GM03348 (cell line): ENCODE data around the gene PRKCB.
"Not testable (repeated sequence)": the region's sequence is repeated elsewhere in the genome, so short reads cannot be mapped to it uniquely, and the experiment has no call there.

ENCODE experiments used
- DNase-seq: peaks from one replicate; pipeline ENCODE4 v3.0.0; 2012; ENCODE audit warnings: low spot score

PRKCB gene

DNA sequence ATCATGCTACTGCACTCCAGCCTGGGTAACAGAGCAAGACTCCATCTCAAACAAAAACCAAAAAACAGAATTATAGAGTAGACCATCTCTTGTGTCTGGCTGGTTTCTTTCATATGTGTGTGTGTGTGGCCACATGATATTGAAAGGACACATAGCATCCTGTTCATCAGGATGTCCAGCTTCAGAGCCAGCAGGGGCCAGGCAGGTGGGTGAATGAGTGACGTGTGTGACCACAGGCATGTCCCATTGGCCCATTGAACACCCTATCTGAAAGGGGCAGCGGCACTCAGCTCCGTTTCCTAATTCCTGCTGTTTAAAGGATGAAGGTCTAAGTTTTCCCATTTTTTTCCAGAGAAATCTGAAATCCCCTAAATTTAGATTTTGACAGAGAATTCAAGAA lies 174.2 kb downstream of the PRKCB start:
- no peak for DNase-seq

DNA sequence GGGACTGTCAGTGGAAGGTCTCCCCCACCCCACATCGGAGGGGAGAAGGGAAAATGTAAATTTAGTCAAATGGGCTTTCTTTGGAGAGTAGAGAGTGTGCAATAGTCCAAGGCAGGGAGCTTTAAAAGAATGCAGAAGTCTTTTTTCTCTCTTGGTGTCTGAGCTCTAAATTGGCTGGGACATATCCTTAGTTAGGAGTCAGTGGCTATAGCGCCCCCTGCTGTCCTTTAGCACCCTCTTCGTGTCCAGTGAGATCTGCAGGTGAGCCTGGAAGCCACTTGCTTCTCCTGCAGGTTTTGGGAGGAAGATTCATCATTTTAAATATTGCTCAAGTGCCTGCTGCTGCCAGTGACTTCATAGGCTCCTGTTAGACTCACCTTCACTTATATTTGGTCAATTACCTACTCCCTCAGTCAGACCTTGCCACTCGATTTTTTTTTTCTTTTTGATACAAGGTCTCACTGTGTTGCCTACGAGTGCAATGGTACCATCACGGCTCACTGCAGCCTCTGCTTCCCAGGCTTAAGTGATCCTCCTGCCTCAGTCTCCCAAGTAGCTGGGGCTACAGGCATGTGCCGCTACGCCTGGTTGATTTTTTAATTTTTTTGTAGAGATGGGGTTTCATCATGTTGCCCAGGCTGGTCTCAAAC lies 174.8 kb downstream of the PRKCB start:
- peak; percentile 81 for DNase-seq

DNA sequence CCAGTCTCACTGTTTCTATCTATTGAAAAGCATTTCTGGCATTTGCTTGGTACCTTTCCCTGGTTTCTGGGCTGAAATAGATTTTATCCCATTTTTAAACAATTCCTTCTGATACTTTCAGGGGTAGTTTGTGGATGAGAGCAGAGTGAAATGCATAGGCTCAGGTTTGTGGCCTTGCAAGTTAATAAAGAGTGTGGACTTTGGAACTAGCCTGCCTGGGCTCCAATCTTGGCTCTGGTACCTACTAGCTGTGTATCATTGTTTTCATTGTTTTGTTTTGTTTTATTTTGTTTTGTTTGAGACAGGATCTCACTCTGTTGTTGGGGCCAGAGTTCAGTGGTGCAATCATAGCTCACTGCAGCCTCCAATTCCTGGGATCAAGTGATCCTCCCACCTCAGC lies 175.5 kb downstream of the PRKCB start:
- no peak for DNase-seq

DNA sequence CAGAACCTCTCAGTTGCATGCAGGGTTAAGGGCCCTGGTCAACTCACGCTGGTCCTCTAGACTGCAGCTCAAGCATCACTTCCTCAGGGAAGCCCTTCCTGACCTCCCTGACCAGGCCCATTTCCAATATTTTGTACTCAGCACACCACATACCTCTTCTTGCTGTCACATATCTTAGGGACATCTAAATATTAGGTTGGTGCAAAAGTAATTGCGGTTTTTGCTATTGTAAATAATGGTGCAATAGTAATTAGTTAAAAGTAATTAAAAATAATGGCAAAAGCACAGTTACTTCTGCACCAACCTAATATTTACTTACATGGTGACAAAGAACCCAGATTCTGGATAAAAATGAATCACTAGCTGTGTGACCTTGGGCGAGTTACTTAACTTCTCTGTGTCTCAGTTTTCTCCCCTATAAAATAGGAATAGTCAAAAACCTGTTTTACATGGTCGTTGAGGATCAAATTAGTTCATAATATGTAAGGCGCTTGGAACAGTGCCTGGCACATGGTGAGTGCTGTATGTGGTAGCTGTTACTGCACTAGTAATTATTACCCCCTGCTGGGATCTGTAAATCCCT lies 177.4 kb downstream of the PRKCB start:
- DNase-seq = no peak

DNA sequence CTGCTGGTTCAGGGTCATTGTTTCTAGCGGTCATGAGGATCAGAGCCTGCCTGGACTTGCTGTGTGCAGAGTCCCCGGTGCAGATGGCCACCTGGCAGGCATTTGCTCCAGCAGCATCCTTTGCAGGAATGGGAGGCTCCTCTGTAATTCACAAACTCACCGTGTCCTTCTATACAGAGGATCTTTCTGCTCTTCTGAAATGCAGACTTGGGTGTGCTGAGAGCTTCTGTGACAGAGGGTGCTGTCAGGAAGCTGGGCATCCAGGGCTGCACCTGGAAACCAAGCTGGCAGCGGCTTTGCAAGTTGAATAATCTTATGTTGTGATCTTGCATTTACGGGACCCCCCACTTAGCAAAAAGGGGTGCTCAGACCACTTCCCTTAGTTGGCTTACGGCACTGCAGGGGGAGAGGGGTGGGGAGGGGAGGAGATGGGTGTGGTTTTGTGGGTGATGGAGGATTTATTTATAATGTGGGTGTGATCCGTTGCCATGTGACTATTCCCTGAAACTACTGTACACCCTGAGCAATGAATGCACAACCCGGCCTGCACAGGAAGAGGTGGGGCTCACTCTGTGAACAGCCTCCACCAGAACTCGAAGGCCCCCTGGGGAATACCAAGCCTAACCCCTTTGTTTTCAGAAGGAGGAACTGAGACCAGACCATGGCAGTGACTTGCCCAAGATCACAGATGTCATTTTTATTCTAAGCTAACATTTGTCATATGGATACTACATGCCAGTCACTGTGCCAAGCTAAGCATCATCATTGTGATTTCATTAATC lies 178.3 kb downstream of the PRKCB start:
- no peak for DNase-seq

DNA sequence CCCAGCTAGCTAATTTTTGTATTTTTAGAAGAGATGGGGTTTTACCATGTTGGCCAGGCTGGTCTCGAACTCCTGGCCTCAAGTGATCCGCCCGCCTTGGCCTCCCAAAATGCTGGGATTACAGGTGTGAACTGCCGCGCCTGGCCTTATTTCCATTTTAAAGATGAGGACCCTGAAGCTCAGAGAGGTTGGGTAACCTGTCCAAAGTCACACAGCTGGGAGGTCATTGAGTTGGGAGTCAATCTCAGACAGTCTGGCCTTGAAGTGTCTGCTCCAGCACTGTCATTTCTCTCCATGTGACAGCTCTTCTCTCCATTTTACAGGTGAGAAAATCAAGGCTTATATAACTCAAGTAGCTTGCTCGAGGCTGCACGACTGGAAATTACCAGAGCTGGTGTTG lies 179.2 kb downstream of the PRKCB start:
- DNase-seq = not testable (repeated sequence)

DNA sequence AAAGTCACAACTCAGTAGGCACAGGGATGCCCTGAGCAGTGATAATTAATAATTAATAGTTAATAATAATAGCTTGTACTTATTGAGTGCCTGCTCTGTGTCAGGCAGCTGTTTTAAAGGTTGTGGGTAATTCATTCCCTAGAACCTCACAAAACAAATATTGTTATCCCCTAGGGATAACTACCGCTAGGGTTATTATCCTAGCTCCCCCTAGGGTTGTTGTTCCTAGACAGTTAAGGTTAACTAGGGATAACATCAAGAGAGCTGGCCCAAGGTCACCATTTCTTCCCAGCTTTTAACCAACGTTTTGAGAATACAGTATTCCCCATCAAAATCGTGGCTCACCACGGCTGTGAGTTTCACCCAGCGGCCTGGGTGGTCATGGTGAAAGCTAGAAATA lies 180.1 kb downstream of the PRKCB start:
- DNase-seq = no peak

DNA sequence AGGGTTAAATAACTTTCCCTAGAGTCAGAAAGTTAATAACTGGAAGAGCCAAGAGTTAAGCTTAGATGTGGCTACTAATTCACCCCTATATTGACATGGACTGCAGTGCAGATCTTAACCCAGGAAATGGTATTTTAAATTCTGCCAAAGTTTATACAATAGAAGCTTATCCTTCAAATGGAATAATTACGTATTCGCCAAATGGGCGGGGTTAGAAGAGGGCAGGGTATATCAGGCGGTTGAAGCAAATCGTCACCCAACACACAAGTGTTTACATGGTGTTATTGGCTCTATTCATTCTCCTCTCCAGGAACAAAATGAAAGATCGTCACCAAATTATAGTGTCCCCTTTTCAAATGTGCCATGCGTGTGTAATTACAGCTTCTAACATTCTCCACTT lies 182.7 kb downstream of the PRKCB start:
- DNase-seq = no peak

DNA sequence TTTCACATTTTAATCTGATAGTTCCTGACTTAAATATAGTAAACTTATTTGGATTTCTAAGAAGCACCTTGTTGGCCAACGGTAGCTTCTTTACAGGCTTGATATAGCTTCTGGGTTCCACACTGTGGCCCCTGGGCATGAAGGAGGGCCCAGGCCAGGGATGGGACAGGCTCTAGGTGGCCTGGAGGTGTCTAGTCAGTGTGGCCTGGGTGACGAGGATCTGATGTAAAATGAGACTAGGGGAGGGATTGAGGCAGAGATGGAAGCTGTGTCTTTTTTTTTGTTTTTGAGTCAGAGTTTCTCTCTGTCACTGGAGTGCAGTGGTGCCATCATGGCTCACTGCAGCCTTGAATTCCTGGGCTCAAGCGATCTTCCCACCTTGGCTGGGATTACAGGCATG lies 187.0 kb downstream of the PRKCB start:
- no peak for DNase-seq

DNA sequence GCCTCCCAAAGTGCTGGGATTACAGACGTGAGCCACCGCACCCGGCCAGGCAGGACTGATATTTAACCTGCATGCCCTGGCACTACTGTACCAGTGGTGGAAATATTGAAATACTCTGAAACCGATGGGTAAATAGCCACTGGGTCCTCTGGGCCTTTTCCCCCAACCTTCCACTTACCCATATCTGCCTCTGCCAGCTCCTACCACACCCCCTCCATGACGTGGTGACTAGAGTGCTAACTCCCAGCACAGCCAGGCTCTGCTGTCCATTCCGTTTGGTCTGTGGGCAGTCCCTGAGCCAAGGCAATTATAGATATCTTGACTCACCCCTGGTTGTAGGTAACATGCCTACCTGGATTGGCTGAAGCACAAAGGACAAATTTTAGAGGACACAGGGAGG lies 187.8 kb downstream of the PRKCB start:
- DNase-seq = no peak

DNA sequence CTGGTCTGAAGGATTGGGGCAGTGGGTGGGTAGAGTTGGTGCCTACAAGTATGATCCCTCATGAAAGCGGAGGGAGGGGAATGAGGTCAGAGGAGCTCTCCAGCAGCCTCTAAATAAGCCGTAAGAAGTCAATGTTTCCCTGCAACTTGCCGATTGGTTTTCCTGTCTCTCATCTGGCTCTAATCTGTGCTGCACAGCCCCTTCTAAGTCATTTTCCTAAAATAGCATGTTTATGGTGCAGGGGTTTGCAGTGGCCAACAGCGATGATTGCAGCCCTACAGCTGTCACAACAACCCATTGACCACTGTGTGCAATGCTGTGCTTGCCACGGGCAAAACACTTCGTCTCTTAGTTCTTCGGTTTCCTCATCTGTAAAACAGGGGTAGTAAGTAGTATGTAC lies 189.2 kb downstream of the PRKCB start:
- DNase-seq = no peak

DNA sequence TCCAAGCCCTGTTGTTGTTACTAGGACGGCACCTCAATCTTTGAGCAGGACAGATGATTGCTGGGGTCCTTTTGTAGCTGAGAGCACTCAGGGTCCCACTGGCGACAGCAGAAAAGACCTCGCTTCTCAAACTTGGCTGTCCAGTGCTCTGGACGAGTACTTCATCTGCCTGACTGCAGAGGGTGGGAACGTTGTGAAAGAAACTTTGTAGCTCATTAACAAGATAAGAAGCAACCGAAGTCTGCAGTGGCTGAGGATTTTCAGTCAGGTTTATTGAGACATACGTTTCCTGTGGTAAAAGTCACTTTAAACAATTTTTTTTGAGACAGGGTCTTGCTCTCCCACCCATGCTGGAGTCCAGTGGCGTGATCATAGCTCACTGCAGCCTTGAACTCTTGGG lies 191.7 kb downstream of the PRKCB start:
- no peak for DNase-seq

DNA sequence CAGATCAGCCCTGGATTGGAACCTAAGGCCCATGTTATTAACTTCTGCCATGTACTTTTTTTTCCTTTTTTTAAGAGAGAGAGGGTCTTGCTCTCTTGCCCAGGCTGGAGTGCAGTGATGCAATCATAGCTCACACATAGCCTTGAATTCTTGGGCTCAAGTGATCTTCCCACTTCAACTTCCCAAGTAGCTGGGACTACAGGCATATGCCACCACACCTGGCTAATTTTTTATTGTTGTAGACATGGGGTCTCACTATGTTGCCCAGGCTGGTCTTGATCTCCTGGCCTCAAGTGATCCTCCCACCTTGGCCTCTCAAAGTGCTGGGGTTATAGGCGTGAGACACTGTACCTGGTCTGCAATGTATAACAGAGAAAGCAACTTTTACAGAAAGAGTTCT lies 194.1 kb downstream of the PRKCB start:
- not testable (repeated sequence) for DNase-seq

DNA sequence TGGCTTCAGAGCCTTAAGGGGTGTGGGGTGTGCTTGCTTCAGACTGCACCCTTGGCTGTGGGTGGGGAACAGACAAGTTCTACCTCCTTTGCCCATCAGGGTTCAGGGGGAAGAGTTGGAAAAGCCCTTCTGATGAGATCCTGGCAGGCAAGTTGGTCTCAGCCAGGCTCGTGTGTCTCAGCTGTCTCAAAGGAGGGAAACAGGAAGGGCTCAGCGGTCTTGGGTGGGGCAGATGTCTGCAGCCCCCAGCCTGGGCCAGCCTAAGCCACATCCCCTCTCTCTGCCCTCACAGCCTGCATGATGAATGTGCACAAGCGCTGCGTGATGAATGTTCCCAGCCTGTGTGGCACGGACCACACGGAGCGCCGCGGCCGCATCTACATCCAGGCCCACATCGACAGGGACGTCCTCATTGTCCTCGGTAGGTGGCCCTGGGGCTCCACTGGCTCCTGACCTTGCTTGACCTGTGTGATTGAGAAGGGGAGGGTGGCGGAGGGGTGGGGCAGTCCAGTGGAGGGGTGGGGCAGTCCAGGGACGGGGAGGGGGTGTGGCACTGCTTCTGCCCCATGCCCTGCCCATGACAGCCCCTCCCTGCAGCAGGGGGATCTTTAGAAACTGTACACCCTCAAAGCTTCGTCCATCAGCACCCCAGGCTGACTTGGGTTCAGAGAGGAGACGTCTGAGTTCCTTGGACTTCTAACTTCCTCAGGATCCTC lies 199.5 kb downstream of the PRKCB start:
- DNase-seq = no peak

DNA sequence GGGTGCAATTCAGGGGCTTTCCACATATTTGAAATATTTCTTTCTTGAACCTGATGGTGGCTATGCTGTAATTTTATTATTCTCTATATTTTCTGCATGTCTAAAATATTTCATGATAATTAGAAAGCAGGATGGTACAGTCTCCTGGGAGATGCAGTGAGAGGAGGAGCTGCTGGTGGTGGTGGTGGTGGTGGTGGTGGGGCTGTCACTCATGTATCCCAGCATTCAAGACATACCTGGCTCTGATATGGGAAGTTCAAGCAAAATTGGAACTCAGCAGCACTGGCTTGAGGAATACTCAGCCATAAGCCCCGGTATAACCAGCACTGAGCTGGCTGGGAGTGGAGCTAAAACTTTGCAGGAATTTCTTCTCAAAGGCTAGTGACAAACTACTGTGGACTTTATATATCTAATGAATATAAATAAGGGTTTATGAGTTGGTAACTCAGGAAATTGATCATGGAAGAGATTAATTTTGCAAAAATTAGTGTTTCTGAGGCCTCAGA lies 200.3 kb downstream of the PRKCB start:
- no peak for DNase-seq

DNA sequence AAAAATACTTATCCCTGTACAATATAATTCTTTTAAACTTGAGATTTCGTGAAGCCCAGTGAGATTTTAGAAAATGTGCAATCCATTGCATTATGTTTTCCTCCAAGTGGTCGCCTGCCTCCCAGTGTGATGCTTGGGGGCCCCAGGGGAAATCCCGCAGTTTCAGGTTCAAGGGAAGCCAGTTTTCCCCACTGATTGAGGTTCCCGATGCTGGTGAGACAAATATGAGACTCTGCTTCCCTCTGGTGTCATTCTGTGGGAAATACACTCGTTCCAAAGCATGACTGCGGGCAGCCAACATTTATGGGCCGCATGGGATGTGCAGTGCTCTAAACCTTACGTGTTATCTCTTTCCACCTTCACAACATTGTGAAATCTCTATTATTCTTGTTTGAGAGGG lies 200.8 kb downstream of the PRKCB start:
- peak; percentile 88 for DNase-seq

DNA sequence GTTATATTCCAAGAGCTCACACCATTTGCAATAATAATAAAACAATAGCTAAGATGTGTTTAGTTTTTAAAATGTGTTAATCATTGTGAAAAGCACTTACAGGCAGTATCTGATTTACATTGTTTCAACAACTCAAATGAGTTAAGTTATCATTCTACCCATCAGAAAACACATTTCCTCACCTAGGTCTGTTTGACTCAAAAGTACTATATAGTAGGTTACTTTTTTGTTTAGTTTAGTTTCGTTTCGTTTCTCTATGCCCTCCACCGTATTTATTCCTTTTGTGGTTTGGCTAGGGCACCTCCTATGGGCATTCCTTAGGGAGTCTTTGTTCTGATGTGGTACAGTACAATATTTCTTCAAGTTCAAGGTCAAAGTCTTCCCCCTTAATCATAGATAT lies 201.6 kb downstream of the PRKCB start:
- no peak for DNase-seq

DNA sequence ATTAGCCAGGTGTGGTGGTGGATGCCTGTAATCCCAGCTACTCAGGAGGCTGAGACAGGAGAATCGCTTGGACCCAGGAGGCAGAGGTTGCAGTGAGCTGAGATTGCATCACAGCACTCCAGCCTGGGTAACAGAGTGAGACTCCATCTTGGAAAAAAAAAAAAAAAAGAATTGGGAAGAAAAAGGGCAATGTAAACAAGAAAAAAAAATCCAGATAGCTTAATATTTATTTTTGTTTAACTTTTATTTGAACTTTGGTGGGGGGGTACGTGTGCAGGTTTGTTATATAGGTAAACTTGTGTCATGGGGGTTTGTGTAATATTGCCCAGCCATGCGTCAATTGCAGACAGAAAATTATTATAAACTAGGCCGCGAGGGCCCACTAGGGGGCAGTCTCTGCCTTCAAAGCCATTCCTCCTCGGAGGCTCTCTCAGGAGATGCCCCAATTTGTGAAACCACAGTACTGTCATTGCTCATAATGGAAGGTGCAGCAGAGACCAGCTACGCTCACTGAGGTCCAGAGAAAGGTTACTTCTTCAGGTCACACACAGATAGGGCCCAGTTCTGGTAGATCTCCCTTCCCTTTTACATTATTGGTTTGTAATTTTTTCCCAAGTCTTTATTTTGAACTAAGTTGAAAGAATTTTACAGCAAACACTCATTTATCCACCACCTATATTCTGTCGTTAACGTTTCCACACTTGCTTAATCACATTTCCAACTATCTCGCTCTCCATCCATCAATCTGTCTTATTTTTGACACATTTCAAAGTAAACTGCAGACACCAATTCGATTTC lies 206.2 kb downstream of the PRKCB start:
- peak; percentile 87 for DNase-seq

DNA sequence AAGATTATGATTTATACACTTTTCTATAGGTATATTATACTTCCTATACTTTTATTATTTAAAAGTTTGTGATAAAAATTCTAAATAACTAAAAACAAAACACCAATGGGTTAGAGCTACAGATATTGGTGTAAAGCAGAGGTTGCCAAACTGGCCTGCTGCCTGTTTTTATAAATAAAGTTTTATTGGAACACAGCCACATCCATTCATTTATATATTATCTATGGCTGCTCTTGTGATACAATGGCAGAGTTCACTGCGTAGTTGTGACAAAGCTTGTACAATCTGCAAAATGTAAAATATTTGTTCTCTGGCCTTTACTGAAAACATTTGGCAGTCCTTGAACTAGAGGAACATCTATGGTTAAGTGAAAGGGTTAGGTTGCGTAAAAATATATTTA lies 208.7 kb downstream of the PRKCB start:
- DNase-seq = no peak

DNA sequence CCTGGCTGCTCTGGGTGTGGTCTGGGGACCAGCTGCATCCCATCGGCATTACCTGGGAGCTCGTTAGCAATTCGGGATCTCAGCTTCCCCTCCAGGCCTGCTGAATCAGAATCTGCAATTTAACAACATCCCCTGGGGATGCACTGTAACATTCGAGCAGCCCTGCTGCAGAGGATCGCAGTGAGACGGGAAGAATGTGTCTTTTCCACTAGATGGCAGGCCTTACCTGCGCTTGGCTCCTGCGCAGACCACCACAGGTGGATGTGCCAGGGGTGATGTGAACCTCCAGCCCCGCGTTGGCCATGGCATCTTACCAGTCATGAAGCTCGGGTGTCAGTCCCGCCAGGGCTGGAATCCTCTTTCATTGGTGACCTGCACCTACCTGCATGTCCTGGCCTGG lies 209.9 kb downstream of the PRKCB start:
- DNase-seq = no peak

DNA sequence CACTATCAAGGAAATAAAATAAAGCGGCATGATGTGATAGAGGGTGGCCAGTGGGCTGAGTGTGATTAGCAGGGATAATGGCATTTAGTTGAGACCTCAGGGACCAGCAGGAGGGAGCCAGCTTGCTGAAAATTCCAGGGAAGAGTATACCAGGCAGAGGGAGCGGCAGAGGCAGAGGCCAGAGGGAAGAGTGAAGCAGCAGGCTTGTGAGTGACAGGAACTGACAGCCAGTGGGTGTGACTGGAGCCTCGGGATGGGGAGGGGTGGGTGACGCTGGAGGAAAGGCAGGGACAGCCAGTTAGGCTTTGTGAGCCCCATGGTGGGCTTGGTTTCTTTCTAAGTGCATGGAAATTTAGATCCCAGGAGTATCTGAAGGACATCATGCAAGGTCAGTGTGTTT lies 210.7 kb downstream of the PRKCB start:
- DNase-seq = no peak

DNA sequence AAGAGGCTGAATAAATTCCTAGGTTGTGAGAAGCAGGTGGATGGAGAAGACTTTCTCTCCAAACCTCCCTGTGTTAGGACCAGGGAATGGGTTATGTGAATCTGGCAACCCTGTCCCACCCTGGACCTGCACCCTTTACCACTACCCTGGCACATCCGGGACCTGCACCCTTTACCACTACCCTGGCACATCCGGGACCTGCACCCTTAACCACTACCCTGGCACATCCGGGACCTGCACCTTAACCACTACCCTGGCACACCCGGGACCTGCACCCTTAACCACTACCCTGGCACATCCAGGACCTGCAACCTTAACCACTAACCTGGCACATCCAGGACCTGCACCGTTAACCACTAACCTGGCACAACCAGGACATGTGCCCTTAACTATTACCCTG lies 213.3 kb downstream of the PRKCB start:
- DNase-seq = no peak
